Pancreas (tissue), 10 donors: ENCODE results near the gene UTRN. TPM values are rescaled to one million over a fixed set of nuclear protein-coding genes. Genes with fewer than 3 reads are reported as not detected.
A peak's percentile ranks its signal among the peaks of the same experiment; 100 is the strongest.

ENCODE experiments used
- ATAC-seq, 4 donors: fragments of 200-7000 bp; cut with Tn5 transposase; one replicate each; pipeline versions ENCODE4 v1.8.0 to v1.9.1; 2020; ENCODE audit warnings: mild to moderate bottlenecking in 4 of 4, moderate library complexity in 4 of 4
- DNase-seq, 6 donors: peaks; one replicate each; pipeline ENCODE4 v3.0.0-alpha.2; 2020
- FAIRE-seq: peaks from 2 replicates; lab custom pipeline; 2012; peaks lifted over from hg19 to GRCh38; lab: Jason Lieb, UNC
- H3K27ac ChIP-seq, 4 donors: fragments of 200-600 bp; sonication (generic); 1 replicate in 3 of 4; 2 replicates in 1 of 4; pipeline versions ENCODE4 v1.5.0 to v1.8.0; 2020
- H3K27me3 ChIP-seq, 4 donors: fragments of 200-600 bp; one replicate each; pipeline ENCODE4 v1.8.0; 2021
- H3K36me3 ChIP-seq, 3 donors: fragments of 200-600 bp; sonication (generic) in 1 of 3; one replicate each; pipeline versions ENCODE4 v1.5.0 to v1.8.0; 2020 to 2021
- H3K4me1 ChIP-seq, 3 donors: fragments of 200-600 bp; one replicate each; pipeline ENCODE4 v1.8.0; 2021
- H3K4me3 ChIP-seq, 4 donors: fragments of 200-600 bp; sonication (generic) in 2 of 4; one replicate each; pipeline versions ENCODE4 v1.5.0 to v1.8.0; 2020 to 2021
- H3K9me3 ChIP-seq, 4 donors: fragments of 200-600 bp; one replicate each; pipeline ENCODE4 v1.8.0; 2021
- CTCF ChIP-seq, 4 donors: fragments of 200-600 bp; sonication (generic) in 3 of 4; IDR thresholded peaks; one replicate each; pipeline versions ENCODE4 v1.5.0 to v1.8.0; 2021; ENCODE audit warnings: antibody characterized with exemption in 4 of 4
- WGBS, 2 donors: extraction: QIAGEN DNeasy Blood & Tissue Kit; methylation state at CpG; one replicate each; pipeline ENCODE4 v1.1.7; 2013; 5-methylcytosine and 5-hydroxymethylcytosine counted together
- intact Hi-C, 3 donors: fragments of 100-400 bp; cut with DNase I; formaldehyde crosslinking; loops; one replicate each; pipeline versions ENCODE4 v1.11.1 to v1.14.2; 2022
- polyA plus RNA-seq, 2 donors: library from polyadenylated mRNA; stranded (reverse); fragments of 200-250 nt; gene quantifications; one replicate each; pipeline ENCODE4 v1.2.3, GENCODE V29; 2013
- total RNA-seq, 6 donors: library from RNA; stranded (reverse); fragmentation: NEBNext Ultra II Directional in 4 of 6; extraction: Animal tissue kit (Norgen Biotek cat#: 25700) in 4 of 6; gene quantifications; one replicate each; pipeline versions ENCODE4 v1.2.1 to v1.2.4, GENCODE V29; 2021 to 2023
- donor health status: healthy with polysubstance abuse.
- donor health status: DM: no; HTN: no; CAD: no; lungs with moderate emphysema.
- donor health status: DM: no; HTN: no; CAD: no.
- donor health status: control.
- donor health status: control.
- donor health status: Bipolar disorder and iron deficiency.
- donor health status: DM: yes; HTN: yes; CAD: no.
- donor health status: DM: no; HTN: no; CAD: no.
- donor health status: DM: no; HTN: no; CAD: no.
- donor health status: DM: yes; HTN: yes; CAD: no.

The UTRN gene
- total and polyA plus RNA-seq, 8 donors: 10.0 to 116 (median 82.9) TPM

GRCh38 chr6:144265390-144265789 is 19.7 kb upstream of the UTRN start:
- DNase-seq: peak in 2 of 6 donors; percentile 29 to 33
- no peak for TF ChIP-seq CTCF (IDR thresholded peaks at IDR 0.05)
- peak; percentile 53 to 69 (median 65) for ATAC-seq
- Histone ChIP-seq H3K27me3 (no peaks in the 10 kb centered on the region), H3K27ac (peak overlapping the region; percentile 49 to 85 (median 66)), H3K4me3 (no peak overlapping the region), H3K36me3 (no peaks in the 10 kb centered on the region), H3K4me1 (peaks cover 14 to 27% (median 27%) of the 10 kb centered on the region in 3 donors), H3K9me3 (no peaks in the 10 kb centered on the region)
- no peak for FAIRE-seq
- intact Hi-C loops: no loop called here
- 28 to 38% methylated on average over 5 of the region's 5 CpGs for WGBS, 2 donors

- WGBS, 2 donors: 5 to 6% methylated on average over 6 of the region's 6 CpGs
- Histone ChIP-seq H3K27ac (peak overlapping the region; percentile 49 to 85 (median 66)), H3K4me1 (peaks cover 14 to 27% (median 27%) of the 10 kb centered on the region in 3 donors), H3K9me3 (no peaks in the 10 kb centered on the region), H3K36me3 (no peaks in the 10 kb centered on the region), H3K27me3 (no peaks in the 10 kb centered on the region), H3K4me3 (peak overlapping the region in 1 of 4 donors; percentile 0)
- TF ChIP-seq CTCF (IDR thresholded peaks at IDR 0.05): no peak
- ATAC-seq (peak; percentile 57 to 81 (median 74)), FAIRE-seq (no peak), DNase-seq (peak in 5 of 6 donors; percentile 48 to 78 (median 72))
- intact Hi-C loops: no loop called here
Observed at GRCh38 chr6:144266091-144266649, 19.0 kb upstream of the UTRN start.

GRCh38 chr6:144268794-144269349 is 16.3 kb upstream of the UTRN start:
- no peaks in the 10 kb centered on the region for H3K27me3 ChIP-seq
- H3K36me3 ChIP-seq: no peaks in the 10 kb centered on the region
- FAIRE-seq (no peak), ATAC-seq (no peak), DNase-seq (no peak)
- H3K4me3 ChIP-seq: no peak overlapping the region
- no peak overlapping the region for H3K27ac ChIP-seq
- H3K9me3 ChIP-seq: no peaks in the 10 kb centered on the region
- TF ChIP-seq CTCF (IDR thresholded peaks at IDR 0.05): no peak
- H3K4me1 ChIP-seq: peaks cover 11 to 27% (median 24%) of the 10 kb centered on the region in 3 donors
- intact Hi-C loops: no loop called here
- WGBS, 2 donors: 89 to 91% methylated on average over 4 of the region's 4 CpGs

- no peak for ATAC-seq
- H3K9me3 ChIP-seq: no peaks in the 10 kb centered on the region
- H3K4me3 ChIP-seq: no peak overlapping the region
- H3K36me3 ChIP-seq: no peaks in the 10 kb centered on the region
- intact Hi-C loops: no loop called here
- no peak for TF ChIP-seq CTCF (IDR thresholded peaks at IDR 0.05)
- no peak for FAIRE-seq
- H3K27ac ChIP-seq: no peak overlapping the region
- 90 to 96% methylated on average over 1 of the region's 1 CpG for WGBS, 2 donors
- DNase-seq: no peak
- H3K27me3 ChIP-seq: no peaks in the 10 kb centered on the region
- H3K4me1 ChIP-seq: no peaks in the 10 kb centered on the region
Observed at GRCh38 chr6:144277174-144277573, 8.0 kb upstream of the UTRN start.

- intact Hi-C loops: no loop called here
- ATAC-seq: no peak
- no peak for FAIRE-seq
- H3K27ac ChIP-seq: no peak overlapping the region
- WGBS, 2 donors: 78 to 88% methylated on average over 8 of the region's 8 CpGs
- no peaks in the 10 kb centered on the region for H3K9me3 ChIP-seq
- no peaks in the 10 kb centered on the region for H3K36me3 ChIP-seq
- no peaks in the 10 kb centered on the region for H3K27me3 ChIP-seq
- H3K4me1 ChIP-seq: no peaks in the 10 kb centered on the region
- no peak for TF ChIP-seq CTCF (IDR thresholded peaks at IDR 0.05)
- no peak overlapping the region for H3K4me3 ChIP-seq
- no peak for DNase-seq
Observed at GRCh38 chr6:144277605-144278227, 7.4 kb upstream of the UTRN start.
